ENCODE data around the gene GLRX. TPM values are rescaled to one million over a fixed set of nuclear protein-coding genes. Genes with fewer than 3 reads are reported as not detected.

Gene GLRX
- total RNA-seq, 1 experiment from 2014 or later, result 27.3 TPM

DNA sequence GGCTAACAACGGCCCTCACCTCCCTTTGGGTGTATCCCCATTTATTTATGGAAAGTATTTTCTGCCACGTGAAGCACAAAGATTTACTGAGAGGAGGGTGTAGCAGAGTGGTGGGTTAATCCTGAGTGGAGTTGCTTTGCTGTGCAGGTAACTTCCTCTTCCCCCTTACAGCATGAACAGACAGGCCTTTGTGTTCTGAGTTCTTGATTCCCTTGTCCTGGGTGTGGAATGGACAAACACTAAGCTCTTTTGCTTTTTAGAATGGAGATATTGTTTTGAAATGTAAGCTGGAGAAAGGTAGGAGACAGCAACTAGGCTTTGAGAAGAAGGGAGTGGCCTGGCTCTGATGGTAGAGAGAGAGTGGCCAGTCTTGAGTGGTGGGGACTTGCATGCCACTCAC, 17.1 kb upstream of the GLRX start:
- peaks cover 17% of the 10 kb centered on the region for H3K4me1 ChIP-seq (ENCODE audit: insufficient read depth, low read length, poor library complexity, severe bottlenecking)
- ChIA-PET POLR2A (ENCODE audit: low non-redundant PET) (no interaction called here), CTCF (no interaction called here)
- intact Hi-C loops (cut with micrococcal nuclease; ENCODE audit: unreplicated experiment), result loop anchor here (10.0 kb wide), 1 partner anchor 285 kb away; the partner anchor contains the start of genes ARSK and SKIC3
- H3K9me3 ChIP-seq (ENCODE audit: low read depth, low read length, poor library complexity, severe bottlenecking), result no peaks in the 10 kb centered on the region
- TF ChIP-seq EZH2 (IDR thresholded peaks at IDR 0.05; ENCODE audit: borderline replicate concordance, low read depth, low read length, poor library complexity, severe bottlenecking), result no peak
- TF ChIP-seq, protein P1, sequence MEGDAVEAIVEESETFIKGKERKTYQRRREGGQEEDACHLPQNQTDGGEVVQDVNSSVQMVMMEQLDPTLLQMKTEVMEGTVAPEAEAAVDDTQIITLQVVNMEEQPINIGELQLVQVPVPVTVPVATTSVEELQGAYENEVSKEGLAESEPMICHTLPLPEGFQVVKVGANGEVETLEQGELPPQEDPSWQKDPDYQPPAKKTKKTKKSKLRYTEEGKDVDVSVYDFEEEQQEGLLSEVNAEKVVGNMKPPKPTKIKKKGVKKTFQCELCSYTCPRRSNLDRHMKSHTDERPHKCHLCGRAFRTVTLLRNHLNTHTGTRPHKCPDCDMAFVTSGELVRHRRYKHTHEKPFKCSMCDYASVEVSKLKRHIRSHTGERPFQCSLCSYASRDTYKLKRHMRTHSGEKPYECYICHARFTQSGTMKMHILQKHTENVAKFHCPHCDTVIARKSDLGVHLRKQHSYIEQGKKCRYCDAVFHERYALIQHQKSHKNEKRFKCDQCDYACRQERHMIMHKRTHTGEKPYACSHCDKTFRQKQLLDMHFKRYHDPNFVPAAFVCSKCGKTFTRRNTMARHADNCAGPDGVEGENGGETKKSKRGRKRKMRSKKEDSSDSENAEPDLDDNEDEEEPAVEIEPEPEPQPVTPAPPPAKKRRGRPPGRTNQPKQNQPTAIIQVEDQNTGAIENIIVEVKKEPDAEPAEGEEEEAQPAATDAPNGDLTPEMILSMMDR (conservative IDR thresholded peaks at IDR 0.05; ENCODE audit: low read depth, low read length), result no peak
- H3K4me3 ChIP-seq (ENCODE audit: low read depth, low read length, poor library complexity, severe bottlenecking), result no peak overlapping the region
- no peaks in the 10 kb centered on the region for H3K27me3 ChIP-seq (replicated peaks; ENCODE audit: insufficient read depth, low read depth, low read length, poor library complexity)
- BruUV-seq (replicated peaks), result no TSS peak
- H3K36me3 ChIP-seq (ENCODE audit: insufficient read depth, low read length, poor library complexity, severe bottlenecking), result no peaks in the 10 kb centered on the region
- no peak for DNase-seq (ENCODE audit: low spot score)
- no peak overlapping the region for H3K27ac ChIP-seq (ENCODE audit: low read depth, low read length, poor library complexity, severe bottlenecking)

DNA sequence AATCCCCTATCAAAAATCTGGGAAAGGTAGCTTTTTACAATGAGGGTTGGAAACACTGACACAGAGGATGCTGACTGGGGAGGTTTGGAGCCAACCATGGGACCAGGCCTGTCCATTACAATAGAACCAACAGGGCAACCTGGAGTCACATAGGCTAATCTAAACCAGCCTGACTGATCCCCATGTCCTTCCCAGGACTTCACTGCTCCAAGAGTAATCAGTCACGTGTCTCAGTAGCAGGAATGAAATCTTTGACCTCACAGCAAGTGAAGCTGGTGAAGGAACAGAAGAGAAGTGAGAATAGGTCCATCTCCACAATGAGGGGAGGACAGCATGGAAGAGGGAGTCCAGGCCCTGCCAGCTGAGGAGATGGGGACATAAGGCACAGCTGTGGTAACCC, 16.0 kb upstream of the GLRX start:
- Histone ChIP-seq H3K36me3 (ENCODE audit: insufficient read depth, low read length, poor library complexity, severe bottlenecking) (no peaks in the 10 kb centered on the region), H3K4me1 (ENCODE audit: insufficient read depth, low read length, poor library complexity, severe bottlenecking) (peaks cover 24% of the 10 kb centered on the region), H3K4me3 (ENCODE audit: low read depth, low read length, poor library complexity, severe bottlenecking) (no peak overlapping the region), H3K9me3 (ENCODE audit: low read depth, low read length, poor library complexity, severe bottlenecking) (no peaks in the 10 kb centered on the region), H3K27ac (ENCODE audit: low read depth, low read length, poor library complexity, severe bottlenecking) (no peak overlapping the region), H3K27me3 (replicated peaks; ENCODE audit: insufficient read depth, low read depth, low read length, poor library complexity) (no peaks in the 10 kb centered on the region)
- BruUV-seq (replicated peaks), result no TSS peak
- CTCF ChIA-PET, result no interaction called here
- POLR2A ChIA-PET (ENCODE audit: low non-redundant PET), result no interaction called here
- no peak for DNase-seq (ENCODE audit: low spot score)
- TF ChIP-seq, protein P1 (conservative IDR thresholded peaks at IDR 0.05; ENCODE audit: low read depth, low read length), result no peak
- no peak for TF ChIP-seq EZH2 (IDR thresholded peaks at IDR 0.05; ENCODE audit: borderline replicate concordance, low read depth, low read length, poor library complexity, severe bottlenecking)
- intact Hi-C loops (cut with micrococcal nuclease; ENCODE audit: unreplicated experiment), result no loop called here

DNA sequence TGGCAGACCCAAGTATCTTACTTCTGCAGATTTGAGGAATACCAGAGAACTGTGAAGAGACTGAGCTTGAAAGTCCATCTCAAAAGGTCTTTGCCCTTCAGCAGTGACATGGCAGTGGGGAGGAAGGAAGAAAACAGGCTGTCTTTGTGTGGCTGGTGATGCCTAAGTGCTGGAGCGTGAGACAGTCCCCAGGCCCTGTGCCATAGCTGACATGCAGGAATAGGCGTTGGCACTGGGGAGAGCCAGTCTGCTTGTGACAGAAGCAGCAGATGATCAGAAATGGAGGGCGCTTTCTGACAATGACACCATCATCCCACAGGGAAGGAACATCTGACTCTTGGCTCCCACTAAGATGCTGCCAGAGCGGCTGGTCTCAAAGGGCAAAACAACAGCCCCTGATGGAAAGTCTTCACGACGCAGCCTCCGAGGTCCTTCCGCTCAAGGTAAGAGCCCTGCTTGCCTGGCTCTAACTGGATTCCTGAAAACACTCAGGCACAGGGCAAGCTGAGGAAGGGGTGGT, 15.5 kb upstream of the GLRX start:
- BruUV-seq (replicated peaks), result no TSS peak
- DNase-seq (ENCODE audit: low spot score), result no peak
- Histone ChIP-seq H3K27ac (ENCODE audit: low read depth, low read length, poor library complexity, severe bottlenecking) (no peak overlapping the region), H3K9me3 (ENCODE audit: low read depth, low read length, poor library complexity, severe bottlenecking) (no peaks in the 10 kb centered on the region), H3K27me3 (replicated peaks; ENCODE audit: insufficient read depth, low read depth, low read length, poor library complexity) (no peaks in the 10 kb centered on the region), H3K36me3 (ENCODE audit: insufficient read depth, low read length, poor library complexity, severe bottlenecking) (no peaks in the 10 kb centered on the region), H3K4me1 (ENCODE audit: insufficient read depth, low read length, poor library complexity, severe bottlenecking) (peaks cover 24% of the 10 kb centered on the region), H3K4me3 (ENCODE audit: low read depth, low read length, poor library complexity, severe bottlenecking) (no peak overlapping the region)
- TF ChIP-seq, protein P1 (conservative IDR thresholded peaks at IDR 0.05; ENCODE audit: low read depth, low read length), result no peak
- ChIA-PET CTCF (no interaction called here), POLR2A (ENCODE audit: low non-redundant PET) (no interaction called here)
- intact Hi-C loops (cut with micrococcal nuclease; ENCODE audit: unreplicated experiment), result no loop called here

All from A673 (cell line).